ENCODE data around the gene DHX58. TPM values are rescaled to one million over a fixed set of nuclear protein-coding genes. Genes with fewer than 3 reads are reported as not detected.

DHX58 gene
- total RNA-seq, 1 donor from 2014 or later, result not detected

GRCh38 chr17:42107124-42107523, 5.4 kb downstream of the DHX58 start:
- Mint-ChIP-seq H3K36me3 (no peaks in the 10 kb centered on the region), H3K27ac (no peak overlapping the region), H3K9me3 (no peaks in the 10 kb centered on the region), H3K27me3 (ENCODE audit: insufficient read depth, low read depth) (peaks cover 14% of the 10 kb centered on the region), H3K4me3 (peak overlapping the region; percentile 74), H3K4me1 (peaks cover 16% of the 10 kb centered on the region)
- no peaks in the 10 kb centered on the region for H3K9me3 ChIP-seq (ENCODE audit: low read depth)
- H3K36me3 ChIP-seq, result no peaks in the 10 kb centered on the region
- no peak overlapping the region for H2AFZ ChIP-seq (replicated peaks)
- peak overlapping the region; percentile 87 for H3K4me2 ChIP-seq
- peaks cover 4% of the 10 kb centered on the region for H3K4me1 ChIP-seq
- H3K27ac ChIP-seq, result no peak overlapping the region
- H3K4me3 ChIP-seq, result peak overlapping the region; percentile 44
- peaks cover 20% of the 10 kb centered on the region for H3K27me3 ChIP-seq
- no peak for TF ChIP-seq EZH2 (IDR thresholded peaks at IDR 0.05)
- no peak for DNase-seq (ENCODE audit: low spot score)
- no peaks in the 10 kb centered on the region for H3K79me2 ChIP-seq (ENCODE audit: low read depth)
- H3K9ac ChIP-seq, result no peak overlapping the region
- no peaks in the 10 kb centered on the region for H3F3A ChIP-seq (ENCODE audit: low read depth)
- H4K20me1 ChIP-seq (ENCODE audit: low read depth), result no peaks in the 10 kb centered on the region

- no peaks in the 10 kb centered on the region for H4K20me1 ChIP-seq (ENCODE audit: low read depth)
- Mint-ChIP-seq H3K27ac (no peak overlapping the region), H3K9me3 (no peaks in the 10 kb centered on the region), H3K4me1 (peaks cover 18% of the 10 kb centered on the region), H3K27me3 (ENCODE audit: insufficient read depth, low read depth) (peaks cover 14% of the 10 kb centered on the region), H3K4me3 (peak overlapping the region; percentile 42), H3K36me3 (no peaks in the 10 kb centered on the region)
- TF ChIP-seq EZH2phosphoT487 (IDR thresholded peaks at IDR 0.05) (no peak), CTCF (IDR thresholded peaks at IDR 0.05) (no peak), EZH2 (IDR thresholded peaks at IDR 0.05) (no peak)
- no peak overlapping the region for H2AFZ ChIP-seq (replicated peaks)
- H3K27ac ChIP-seq, result no peak overlapping the region
- H3F3A ChIP-seq (ENCODE audit: low read depth), result no peaks in the 10 kb centered on the region
- H3K9ac ChIP-seq, result no peak overlapping the region
- H3K4me1 ChIP-seq, result peaks cover 4% of the 10 kb centered on the region
- H3K27me3 ChIP-seq, result peaks cover 20% of the 10 kb centered on the region
- H3K79me2 ChIP-seq (ENCODE audit: low read depth), result no peaks in the 10 kb centered on the region
- H3K4me2 ChIP-seq, result no peak overlapping the region
- no peak overlapping the region for H3K4me3 ChIP-seq
- H3K9me3 ChIP-seq (ENCODE audit: low read depth), result no peaks in the 10 kb centered on the region
- no peaks in the 10 kb centered on the region for H3K36me3 ChIP-seq
- no peak for DNase-seq (ENCODE audit: low spot score)
Measured at GRCh38 chr17:42106009-42106408, 6.5 kb downstream of the DHX58 start.

- no peaks in the 10 kb centered on the region for H3K36me3 Mint-ChIP-seq
- H3K27ac Mint-ChIP-seq, result peak overlapping the region; percentile 69
- H3K79me2 ChIP-seq (ENCODE audit: low read depth), result no peaks in the 10 kb centered on the region
- H4K20me1 ChIP-seq (ENCODE audit: low read depth), result no peaks in the 10 kb centered on the region
- H2AFZ ChIP-seq (replicated peaks), result no peak overlapping the region
- H3K4me3 ChIP-seq, result no peak overlapping the region
- H3K4me3 Mint-ChIP-seq, result no peak overlapping the region
- TF ChIP-seq EZH2 (IDR thresholded peaks at IDR 0.05) (no peak), CTCF (IDR thresholded peaks at IDR 0.05) (no peak), EZH2phosphoT487 (IDR thresholded peaks at IDR 0.05) (no peak)
- H3K4me2 ChIP-seq, result no peak overlapping the region
- peaks cover 23% of the 10 kb centered on the region for H3K27me3 ChIP-seq
- no peak overlapping the region for H3K9ac ChIP-seq
- H3K9me3 ChIP-seq (ENCODE audit: low read depth), result no peaks in the 10 kb centered on the region
- peaks cover 4% of the 10 kb centered on the region for H3K4me1 ChIP-seq
- H3K9me3 Mint-ChIP-seq, result no peaks in the 10 kb centered on the region
- H3K36me3 ChIP-seq, result no peaks in the 10 kb centered on the region
- peaks cover 18% of the 10 kb centered on the region for H3K4me1 Mint-ChIP-seq
- H3K27ac ChIP-seq, result no peak overlapping the region
- H3F3A ChIP-seq (ENCODE audit: low read depth), result peaks cover 1% of the 10 kb centered on the region
- no peak for DNase-seq (ENCODE audit: low spot score)
- peaks cover 17% of the 10 kb centered on the region for H3K27me3 Mint-ChIP-seq (ENCODE audit: insufficient read depth, low read depth)
Measured at GRCh38 chr17:42104264-42104663, 8.2 kb downstream of the DHX58 start.

GRCh38 chr17:42103221-42103954, 9.1 kb downstream of the DHX58 start:
- Histone ChIP-seq H3K79me2 (ENCODE audit: low read depth) (no peaks in the 10 kb centered on the region), H3K9me3 (ENCODE audit: low read depth) (no peaks in the 10 kb centered on the region), H3F3A (ENCODE audit: low read depth) (peaks cover 8% of the 10 kb centered on the region), H3K36me3 (no peaks in the 10 kb centered on the region), H3K27me3 (peaks cover 32% of the 10 kb centered on the region), H2AFZ (replicated peaks) (no peak overlapping the region), H4K20me1 (ENCODE audit: low read depth) (no peaks in the 10 kb centered on the region), H3K4me2 (no peak overlapping the region), H3K4me3 (no peak overlapping the region), H3K4me1 (peaks cover 4% of the 10 kb centered on the region), H3K27ac (no peak overlapping the region), H3K9ac (no peak overlapping the region)
- no peak for DNase-seq (ENCODE audit: low spot score)
- Mint-ChIP-seq H3K36me3 (no peaks in the 10 kb centered on the region), H3K27ac (no peak overlapping the region), H3K27me3 (ENCODE audit: insufficient read depth, low read depth) (peaks cover 16% of the 10 kb centered on the region), H3K4me1 (peaks cover 19% of the 10 kb centered on the region), H3K9me3 (no peaks in the 10 kb centered on the region), H3K4me3 (no peak overlapping the region)
- no peak for TF ChIP-seq EZH2 (IDR thresholded peaks at IDR 0.05)
- TF ChIP-seq CTCF (IDR thresholded peaks at IDR 0.05), result no peak
- no peak for TF ChIP-seq EZH2phosphoT487 (IDR thresholded peaks at IDR 0.05)

All from neural progenitor cell (in vitro differentiated cells).